GM10266 (cell line): Measurements from ENCODE around the gene ZNF786.

Experiments
- DNase-seq: peaks from one replicate; pipeline ENCODE4 v3.0.0; 2012; ENCODE audit errors: extremely low spot score
- TF ChIP-seq, protein P1 (sequence below): IDR thresholded peaks from 2 replicates; pipeline ENCODE4 v1.5.1; 2012; ENCODE audit warnings: mild to moderate bottlenecking, low read depth; ENCODE audit not compliant: control insufficient read depth, insufficient read depth; ENCODE audit errors: missing control alignments

Gene ZNF786

GRCh38 chr7:149020483-149020882 is 70.0 kb downstream of the ZNF786 start:
- DNase-seq = no peak

More at GRCh38 chr7:149020483-149020882, 70.0 kb downstream of the ZNF786 start:
- TF ChIP-seq, protein P1, sequence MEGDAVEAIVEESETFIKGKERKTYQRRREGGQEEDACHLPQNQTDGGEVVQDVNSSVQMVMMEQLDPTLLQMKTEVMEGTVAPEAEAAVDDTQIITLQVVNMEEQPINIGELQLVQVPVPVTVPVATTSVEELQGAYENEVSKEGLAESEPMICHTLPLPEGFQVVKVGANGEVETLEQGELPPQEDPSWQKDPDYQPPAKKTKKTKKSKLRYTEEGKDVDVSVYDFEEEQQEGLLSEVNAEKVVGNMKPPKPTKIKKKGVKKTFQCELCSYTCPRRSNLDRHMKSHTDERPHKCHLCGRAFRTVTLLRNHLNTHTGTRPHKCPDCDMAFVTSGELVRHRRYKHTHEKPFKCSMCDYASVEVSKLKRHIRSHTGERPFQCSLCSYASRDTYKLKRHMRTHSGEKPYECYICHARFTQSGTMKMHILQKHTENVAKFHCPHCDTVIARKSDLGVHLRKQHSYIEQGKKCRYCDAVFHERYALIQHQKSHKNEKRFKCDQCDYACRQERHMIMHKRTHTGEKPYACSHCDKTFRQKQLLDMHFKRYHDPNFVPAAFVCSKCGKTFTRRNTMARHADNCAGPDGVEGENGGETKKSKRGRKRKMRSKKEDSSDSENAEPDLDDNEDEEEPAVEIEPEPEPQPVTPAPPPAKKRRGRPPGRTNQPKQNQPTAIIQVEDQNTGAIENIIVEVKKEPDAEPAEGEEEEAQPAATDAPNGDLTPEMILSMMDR = no peak
